NCI-H2029 treated with DMSO at 0.1 percent for 48 hours (cell line): ENCODE data around the gene IFT20.
"Not testable (repeated sequence)": the region's sequence is repeated elsewhere in the genome, so short reads cannot be mapped to it uniquely, and the experiment has no call there.

Source experiments
- DNase-seq: peaks from one replicate; lab custom pipeline; 2025; lab: John Stamatoyannopoulos, UW

IFT20 gene

GRCh38 chr17:28306954-28307401, 28.3 kb downstream of the IFT20 start:
- no peak for DNase-seq

GRCh38 chr17:28298449-28298848, 36.8 kb downstream of the IFT20 start:
- DNase-seq = no peak

- DNase-seq = no peak
Observed at GRCh38 chr17:28295677-28296578, 39.3 kb downstream of the IFT20 start.

GRCh38 chr17:28293994-28294393, 41.3 kb downstream of the IFT20 start:
- DNase-seq = no peak

GRCh38 chr17:28292878-28293277, 42.4 kb downstream of the IFT20 start:
- DNase-seq = not testable (repeated sequence)

GRCh38 chr17:28291780-28292330, 43.4 kb downstream of the IFT20 start:
- DNase-seq = no peak

- no peak for DNase-seq
Observed at GRCh38 chr17:28290703-28291102, 44.6 kb downstream of the IFT20 start.

GRCh38 chr17:28285965-28286364, 49.3 kb downstream of the IFT20 start:
- DNase-seq = no peak

- no peak for DNase-seq
Observed at GRCh38 chr17:28282596-28282995, 52.7 kb downstream of the IFT20 start.

- DNase-seq = no peak
Observed at GRCh38 chr17:28280826-28281225, 54.4 kb downstream of the IFT20 start.

- no peak for DNase-seq
Observed at GRCh38 chr17:28279411-28279810, 55.9 kb downstream of the IFT20 start.
